Measurements from ENCODE around the gene IGSF21.

IGSF21 gene

DNA sequence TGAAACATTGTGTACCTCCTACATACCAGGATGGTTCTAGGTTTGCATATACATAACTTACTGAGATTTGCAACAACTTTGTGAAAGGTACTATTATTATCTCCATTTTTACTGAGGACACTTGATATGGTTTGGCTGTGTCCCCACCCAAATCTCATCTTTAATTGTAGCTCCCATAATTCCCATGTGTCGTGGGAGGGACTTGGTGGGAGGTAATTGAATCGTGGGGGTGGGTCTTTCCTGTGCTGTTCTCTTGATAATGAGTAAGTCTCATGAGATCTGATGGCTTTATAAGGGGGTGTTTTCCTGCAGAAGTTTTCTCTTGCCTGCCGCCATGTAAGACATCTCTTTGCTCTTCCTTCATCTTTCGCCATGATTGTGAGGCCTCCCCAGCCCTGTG, 40.1 kb downstream of the IGSF21 start:
- Histone ChIP-seq H4K20me1 (ENCODE audit: insufficient read depth, low read length) (no peaks in the 10 kb centered on the region), H2AFZ (ENCODE audit: low read length) (no peak overlapping the region), H3K36me3 (replicated peaks; ENCODE audit: insufficient read depth, low read length) (no peaks in the 10 kb centered on the region), H3K27ac (ENCODE audit: low read length) (no peak overlapping the region), H3K9ac (ENCODE audit: low read length) (no peak overlapping the region), H3K4me1 (ENCODE audit: low read length) (no peaks in the 10 kb centered on the region), H3K4me2 (ENCODE audit: low read depth, low read length) (no peak overlapping the region), H3K79me2 (ENCODE audit: low read length) (no peaks in the 10 kb centered on the region), H3K9me3 (replicated peaks; ENCODE audit: insufficient read depth, low read length) (no peaks in the 10 kb centered on the region), H3K4me3 (ENCODE audit: low read length) (no peak overlapping the region), H3F3A (ENCODE audit: insufficient read depth, low read length) (no peaks in the 10 kb centered on the region), H3K9me2 (replicated peaks; ENCODE audit: insufficient read depth, low read length) (no peaks in the 10 kb centered on the region), H3K27me3 (replicated peaks; ENCODE audit: insufficient read depth, low read length) (peaks cover 93% of the 10 kb centered on the region)
- no peak for DNase-seq
- TF ChIP-seq EZH2 (optimal IDR thresholded peaks at IDR 0.05; ENCODE audit: low read depth, low read length) (no peak), EZH2phosphoT487 (IDR thresholded peaks at IDR 0.05; ENCODE audit: low read length) (no peak)
- TF ChIP-seq, protein P1, sequence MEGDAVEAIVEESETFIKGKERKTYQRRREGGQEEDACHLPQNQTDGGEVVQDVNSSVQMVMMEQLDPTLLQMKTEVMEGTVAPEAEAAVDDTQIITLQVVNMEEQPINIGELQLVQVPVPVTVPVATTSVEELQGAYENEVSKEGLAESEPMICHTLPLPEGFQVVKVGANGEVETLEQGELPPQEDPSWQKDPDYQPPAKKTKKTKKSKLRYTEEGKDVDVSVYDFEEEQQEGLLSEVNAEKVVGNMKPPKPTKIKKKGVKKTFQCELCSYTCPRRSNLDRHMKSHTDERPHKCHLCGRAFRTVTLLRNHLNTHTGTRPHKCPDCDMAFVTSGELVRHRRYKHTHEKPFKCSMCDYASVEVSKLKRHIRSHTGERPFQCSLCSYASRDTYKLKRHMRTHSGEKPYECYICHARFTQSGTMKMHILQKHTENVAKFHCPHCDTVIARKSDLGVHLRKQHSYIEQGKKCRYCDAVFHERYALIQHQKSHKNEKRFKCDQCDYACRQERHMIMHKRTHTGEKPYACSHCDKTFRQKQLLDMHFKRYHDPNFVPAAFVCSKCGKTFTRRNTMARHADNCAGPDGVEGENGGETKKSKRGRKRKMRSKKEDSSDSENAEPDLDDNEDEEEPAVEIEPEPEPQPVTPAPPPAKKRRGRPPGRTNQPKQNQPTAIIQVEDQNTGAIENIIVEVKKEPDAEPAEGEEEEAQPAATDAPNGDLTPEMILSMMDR (IDR thresholded peaks at IDR 0.05; ENCODE audit: low read length): no peak

DNA sequence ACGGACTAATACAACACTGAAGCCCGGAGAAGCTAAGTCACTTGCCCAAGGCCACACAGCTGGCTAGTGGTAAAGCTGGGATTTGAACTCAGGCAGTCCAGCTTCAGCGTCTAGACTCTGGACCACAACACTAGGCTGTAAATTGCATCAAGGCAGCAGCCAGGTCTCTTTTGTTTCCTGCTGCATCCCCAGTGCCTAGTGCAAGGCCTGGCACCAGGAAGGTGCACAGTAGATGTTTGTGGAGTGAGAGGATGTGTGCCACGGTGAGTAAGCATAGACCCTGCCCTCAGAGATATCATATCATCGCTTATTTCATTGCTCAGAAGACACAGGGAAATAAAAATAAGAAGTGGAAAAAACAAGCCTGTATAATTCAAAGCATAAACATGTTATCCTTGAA, 40.9 kb downstream of the IGSF21 start:
- Histone ChIP-seq H3K27me3 (replicated peaks; ENCODE audit: insufficient read depth, low read length) (peaks cover 93% of the 10 kb centered on the region), H3K36me3 (replicated peaks; ENCODE audit: insufficient read depth, low read length) (no peaks in the 10 kb centered on the region), H3K4me1 (ENCODE audit: low read length) (no peaks in the 10 kb centered on the region), H3K4me3 (ENCODE audit: low read length) (no peak overlapping the region), H2AFZ (ENCODE audit: low read length) (no peak overlapping the region), H3K4me2 (ENCODE audit: low read depth, low read length) (no peak overlapping the region), H3K27ac (ENCODE audit: low read length) (no peak overlapping the region), H3K9me3 (replicated peaks; ENCODE audit: insufficient read depth, low read length) (no peaks in the 10 kb centered on the region), H3F3A (ENCODE audit: insufficient read depth, low read length) (no peaks in the 10 kb centered on the region), H3K79me2 (ENCODE audit: low read length) (no peaks in the 10 kb centered on the region), H4K20me1 (ENCODE audit: insufficient read depth, low read length) (no peaks in the 10 kb centered on the region), H3K9me2 (replicated peaks; ENCODE audit: insufficient read depth, low read length) (no peaks in the 10 kb centered on the region), H3K9ac (ENCODE audit: low read length) (no peak overlapping the region)
- TF ChIP-seq, protein P1 (IDR thresholded peaks at IDR 0.05; ENCODE audit: low read length): no peak
- TF ChIP-seq EZH2phosphoT487 (IDR thresholded peaks at IDR 0.05; ENCODE audit: low read length) (no peak), EZH2 (optimal IDR thresholded peaks at IDR 0.05; ENCODE audit: low read depth, low read length) (no peak)
- DNase-seq: no peak

DNA sequence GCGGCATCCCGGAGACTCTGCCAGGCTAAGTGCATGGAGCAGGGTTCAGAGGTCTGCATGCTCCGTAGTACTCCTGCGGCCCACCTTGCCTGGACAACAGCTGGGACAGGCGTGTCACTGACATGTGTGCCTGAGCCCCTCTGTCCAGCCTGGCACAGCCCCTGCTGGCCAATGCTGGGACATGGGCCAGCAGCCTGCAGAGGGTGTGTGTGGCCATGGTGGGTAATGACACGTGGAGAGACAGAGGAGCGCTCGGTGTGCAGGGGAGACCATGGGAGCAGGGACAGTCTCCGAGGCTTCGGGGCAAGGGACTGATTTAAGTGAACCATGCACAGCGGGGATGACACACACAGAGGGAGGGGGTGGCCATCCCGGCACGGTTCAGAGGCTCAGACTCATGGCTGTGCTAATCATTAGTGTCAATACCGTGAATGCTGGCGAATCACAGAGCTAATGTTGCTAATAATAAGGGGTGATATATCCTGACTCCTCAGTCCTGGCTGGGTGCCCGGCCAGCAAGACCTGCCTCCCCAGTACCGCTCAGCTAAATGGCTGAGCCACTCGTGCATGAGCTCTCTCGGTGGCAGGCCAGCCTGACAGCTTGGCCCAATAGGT, 41.5 kb downstream of the IGSF21 start:
- Histone ChIP-seq H3K79me2 (ENCODE audit: low read length) (no peaks in the 10 kb centered on the region), H3K27ac (ENCODE audit: low read length) (no peak overlapping the region), H3K36me3 (replicated peaks; ENCODE audit: insufficient read depth, low read length) (no peaks in the 10 kb centered on the region), H3K9me3 (replicated peaks; ENCODE audit: insufficient read depth, low read length) (no peaks in the 10 kb centered on the region), H2AFZ (ENCODE audit: low read length) (no peak overlapping the region), H4K20me1 (ENCODE audit: insufficient read depth, low read length) (no peaks in the 10 kb centered on the region), H3K9me2 (replicated peaks; ENCODE audit: insufficient read depth, low read length) (no peaks in the 10 kb centered on the region), H3K4me3 (ENCODE audit: low read length) (no peak overlapping the region), H3K27me3 (replicated peaks; ENCODE audit: insufficient read depth, low read length) (peaks cover 93% of the 10 kb centered on the region), H3F3A (ENCODE audit: insufficient read depth, low read length) (no peaks in the 10 kb centered on the region), H3K9ac (ENCODE audit: low read length) (no peak overlapping the region), H3K4me1 (ENCODE audit: low read length) (no peaks in the 10 kb centered on the region), H3K4me2 (ENCODE audit: low read depth, low read length) (no peak overlapping the region)
- DNase-seq: no peak
- no peak for TF ChIP-seq EZH2phosphoT487 (IDR thresholded peaks at IDR 0.05; ENCODE audit: low read length)

DNA sequence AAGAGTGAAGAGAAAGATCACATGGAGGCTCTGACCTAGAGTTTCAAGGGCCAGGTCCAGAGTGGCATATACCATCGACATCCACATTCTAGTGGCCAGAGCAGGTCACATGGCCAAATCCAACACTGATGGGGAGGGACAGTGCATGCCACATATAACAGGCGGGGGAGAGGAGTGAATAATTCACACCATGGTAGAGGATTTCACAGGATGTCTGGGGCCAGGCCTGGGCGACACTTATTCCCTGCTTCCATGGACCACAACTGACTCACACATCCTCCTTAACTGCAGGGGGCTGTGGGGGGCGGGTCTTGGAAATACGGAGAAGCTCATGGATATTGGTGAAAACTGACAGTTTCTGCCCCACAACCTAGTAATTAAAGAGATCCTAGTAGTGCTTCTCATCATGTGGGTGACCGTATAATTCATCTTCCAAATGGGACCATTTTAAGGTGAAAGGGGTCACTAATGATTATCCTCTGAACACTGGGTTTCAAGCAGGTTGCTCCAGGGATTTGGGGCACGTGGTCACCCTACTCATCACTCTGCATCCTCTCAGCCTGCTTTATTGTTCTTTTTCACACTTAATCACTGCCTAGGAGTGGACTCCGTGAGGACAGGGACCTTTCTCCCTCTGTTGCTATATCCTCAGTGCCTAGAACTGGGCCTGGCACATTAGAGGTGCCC, 44.0 kb downstream of the IGSF21 start:
- Histone ChIP-seq H3K27me3 (replicated peaks; ENCODE audit: insufficient read depth, low read length) (peaks cover 93% of the 10 kb centered on the region), H3K4me2 (ENCODE audit: low read depth, low read length) (no peak overlapping the region), H3K4me1 (ENCODE audit: low read length) (no peaks in the 10 kb centered on the region), H3K9me2 (replicated peaks; ENCODE audit: insufficient read depth, low read length) (no peaks in the 10 kb centered on the region), H3K36me3 (replicated peaks; ENCODE audit: insufficient read depth, low read length) (no peaks in the 10 kb centered on the region), H3K9ac (ENCODE audit: low read length) (no peak overlapping the region), H3F3A (ENCODE audit: insufficient read depth, low read length) (no peaks in the 10 kb centered on the region), H3K9me3 (replicated peaks; ENCODE audit: insufficient read depth, low read length) (no peaks in the 10 kb centered on the region), H4K20me1 (ENCODE audit: insufficient read depth, low read length) (no peaks in the 10 kb centered on the region), H2AFZ (ENCODE audit: low read length) (no peak overlapping the region), H3K4me3 (ENCODE audit: low read length) (no peak overlapping the region), H3K79me2 (ENCODE audit: low read length) (no peaks in the 10 kb centered on the region), H3K27ac (ENCODE audit: low read length) (no peak overlapping the region)
- TF ChIP-seq, protein P1 (IDR thresholded peaks at IDR 0.05; ENCODE audit: low read length): no peak
- no peak for TF ChIP-seq EZH2phosphoT487 (IDR thresholded peaks at IDR 0.05; ENCODE audit: low read length)
- no peak for DNase-seq
